Activated gamma-delta T cell treated with anti-CD3 and anti-CD28 coated beads, Interleukin-2, amount 50 U/mL, for 16 hours (primary cell): ENCODE data around the gene COL20A1.

ENCODE experiments used
- DNase-seq: peaks from one replicate; pipeline ENCODE4 v3.0.0-alpha.2; 2020; ENCODE audit warnings: low read depth

COL20A1 gene

GRCh38 chr20:63309261-63310071, 16.5 kb downstream of the COL20A1 start:
- no peak for DNase-seq

GRCh38 chr20:63310265-63310991, 17.4 kb downstream of the COL20A1 start:
- no peak for DNase-seq

GRCh38 chr20:63311186-63311832, 18.3 kb downstream of the COL20A1 start:
- DNase-seq, result no peak

- DNase-seq, result no peak
These were observed 18.9 kb downstream of the COL20A1 start for GRCh38 chr20:63311833-63312243.

GRCh38 chr20:63312273-63312672, 19.3 kb downstream of the COL20A1 start:
- DNase-seq, result no peak

GRCh38 chr20:63312690-63313348, 19.8 kb downstream of the COL20A1 start:
- DNase-seq, result no peak

- DNase-seq, result no peak
These were observed 20.5 kb downstream of the COL20A1 start for GRCh38 chr20:63313349-63314014.

GRCh38 chr20:63314015-63314471, 21.1 kb downstream of the COL20A1 start:
- no peak for DNase-seq

GRCh38 chr20:63314566-63315239, 21.7 kb downstream of the COL20A1 start:
- DNase-seq, result no peak

- DNase-seq, result no peak
These were observed 22.3 kb downstream of the COL20A1 start for GRCh38 chr20:63315240-63315689.

GRCh38 chr20:63315731-63316491, 22.9 kb downstream of the COL20A1 start:
- no peak for DNase-seq

GRCh38 chr20:63316502-63316921, 23.5 kb downstream of the COL20A1 start:
- no peak for DNase-seq

GRCh38 chr20:63317061-63317460, 24.1 kb downstream of the COL20A1 start:
- DNase-seq, result no peak

- no peak for DNase-seq
These were observed 24.8 kb downstream of the COL20A1 start for GRCh38 chr20:63317601-63318291.

- DNase-seq, result no peak
These were observed 25.6 kb downstream of the COL20A1 start for GRCh38 chr20:63318391-63319163.

GRCh38 chr20:63319164-63320040, 26.4 kb downstream of the COL20A1 start:
- no peak for DNase-seq

- no peak for DNase-seq
These were observed 27.1 kb downstream of the COL20A1 start for GRCh38 chr20:63320041-63320511.
